Measurements from ENCODE around the gene NEUROG2. TPM values are rescaled to one million over a fixed set of nuclear protein-coding genes. Genes with fewer than 3 reads are reported as not detected.

Gene NEUROG2
- total and polyA plus RNA-seq, 7 donors: not detected

DNA sequence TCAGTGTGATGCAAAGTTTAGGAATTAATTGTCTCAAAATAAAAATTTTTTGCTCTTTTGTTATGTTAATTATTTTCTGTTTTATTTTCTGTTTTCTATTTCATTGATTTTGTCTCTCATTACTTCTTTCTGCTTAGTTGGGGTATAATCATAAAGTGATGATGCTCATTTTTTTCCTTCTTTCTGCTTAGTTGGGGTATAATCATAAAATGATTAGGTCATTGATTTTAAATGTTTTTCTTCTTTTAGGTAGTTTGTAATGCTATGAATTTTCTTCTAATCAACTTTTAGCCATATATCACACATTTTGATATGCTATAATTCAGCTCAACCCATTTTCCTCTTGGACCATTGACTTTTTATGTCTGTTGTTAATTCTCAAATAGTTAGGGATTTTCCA lies 43.7 kb downstream of the NEUROG2 start:
- Histone ChIP-seq H3K27me3 (no peaks in the 10 kb centered on the region), H3K4me1 (no peaks in the 10 kb centered on the region), H3K36me3 (no peaks in the 10 kb centered on the region), H3K4me3 (no peak overlapping the region), H3K27ac (no peak overlapping the region), H3K9me3 (no peaks in the 10 kb centered on the region)
- no peak for DNase-seq
- TF ChIP-seq EP300 (IDR thresholded peaks at IDR 0.05): no peak
- no peak for TF ChIP-seq POLR2AphosphoS5 (IDR thresholded peaks at IDR 0.05)
- TF ChIP-seq POLR2A (IDR thresholded peaks at IDR 0.05): no peak
- TF ChIP-seq CTCF (IDR thresholded peaks at IDR 0.05): no peak
- intact Hi-C loops (cut with DNase I): no loop called here

Other genes starting within 250 kb of the NEUROG2 start
- 1 to 10 TPM; 1.1 to 7.9 (median 3.7) TPM for gene TIFA, start 230.3 kb downstream of the NEUROG2 start, total RNA-seq
- 10 to 100 TPM in 1 of 3 donors, 1 to 10 TPM in 2; 6.0 to 13.5 (median 8.8) TPM for gene TIFA, start 230.3 kb downstream of the NEUROG2 start, polyA plus RNA-seq
- gene ALPK1, start 218.8 kb downstream of the NEUROG2 start, total RNA-seq: 10 to 100 TPM; 12.1 to 27.4 (median 18.7) TPM
- gene ALPK1, start 218.8 kb downstream of the NEUROG2 start, polyA plus RNA-seq: 10 to 100 TPM in 1 of 3 donors, 1 to 10 TPM in 2; 4.2 to 10.2 (median 5.5) TPM
- gene ZGRF1, start 120.7 kb upstream of the NEUROG2 start, total RNA-seq: 1 to 10 TPM; 3.6 to 5.3 (median 4.0) TPM
- gene ZGRF1, start 120.7 kb upstream of the NEUROG2 start, polyA plus RNA-seq: 1 to 10 TPM in 1 of 3 donors, under 1 TPM in 2; 0.46 to 3.6 (median 0.60) TPM
- gene LARP7, start 121.0 kb upstream of the NEUROG2 start, total RNA-seq: 10 to 100 TPM; 50.0 to 57.9 (median 52.9) TPM
- gene LARP7, start 121.0 kb upstream of the NEUROG2 start, polyA plus RNA-seq: 10 to 100 TPM; 35.6 to 57.1 (median 53.2) TPM